GM21529 (cell line): ENCODE results near the gene C12orf42.

Experiments used
- ATAC-seq: cut with Tn5 transposase; IDR thresholded peaks from one replicate; pipeline ENCODE4 v1.9.1; 2021; ENCODE audit not compliant: unreplicated experiment

Gene C12orf42

DNA sequence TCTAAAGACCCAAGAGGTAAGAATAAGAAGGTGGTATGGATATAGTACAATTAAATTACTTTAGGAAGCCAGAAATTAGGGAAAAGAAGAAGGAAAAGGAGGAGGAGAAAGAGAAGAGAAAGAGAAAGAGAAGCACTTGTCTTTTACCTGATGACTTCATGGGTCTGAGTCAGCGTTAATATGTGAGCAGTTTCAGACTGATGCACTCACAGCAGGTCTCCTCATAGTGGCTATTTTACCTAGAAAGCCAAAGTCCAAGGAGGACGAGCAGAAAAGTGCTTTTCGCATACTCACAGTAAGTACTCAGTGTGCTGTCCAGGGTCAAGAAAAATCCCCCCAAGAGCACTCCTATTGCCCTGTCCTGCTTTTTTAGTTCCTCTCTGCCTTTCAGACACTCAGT is 222.1 kb downstream of the C12orf42 start:
- ATAC-seq: no peak

- no peak for ATAC-seq
Observed at GRCh38 chr12:103272949-103273348, 222.8 kb downstream of the C12orf42 start.

GRCh38 chr12:103269946-103270345 is 225.8 kb downstream of the C12orf42 start:
- ATAC-seq: no peak

GRCh38 chr12:103268831-103269514 is 226.8 kb downstream of the C12orf42 start:
- ATAC-seq: no peak

DNA sequence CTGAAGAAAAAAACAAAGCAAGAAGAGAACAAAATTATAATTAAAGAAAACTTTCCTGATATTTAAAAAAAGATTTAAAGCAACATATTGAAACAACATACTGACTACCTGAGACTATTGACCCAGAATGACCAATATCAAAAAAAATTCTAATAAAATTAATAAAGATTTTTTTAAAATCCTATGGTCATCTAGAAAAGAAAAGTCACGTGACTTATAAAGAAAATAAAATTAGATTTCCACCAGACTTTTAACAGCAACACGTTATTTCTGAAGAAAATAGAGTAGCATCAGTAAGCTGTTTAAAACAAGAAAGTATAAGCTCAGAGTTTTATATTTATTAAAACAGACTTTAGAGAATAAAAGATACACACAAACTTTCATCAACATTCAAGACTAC is 238.0 kb downstream of the C12orf42 start:
- no peak for ATAC-seq
